Activated T-helper 17 cell treated with anti-CD3 and anti-CD28 coated beads, Interleukin-2, amount 50 U/mL, for 72 hours (primary cell): ENCODE results near the gene IDUA. TPM values are rescaled to one million over a fixed set of nuclear protein-coding genes. Genes with fewer than 3 reads are reported as not detected.

Source experiments
- ATAC-seq: fragments of 150-1000 bp; cut with Tn5 transposase; replicated peaks from 2 replicates; pipeline ENCODE4 v1.10.0; 2021; ENCODE audit warnings: mild to moderate bottlenecking, moderate library complexity
- H3K27ac Mint-ChIP-seq: one replicate; pipeline ENCODE4 v1.8.0; 2022; ENCODE audit warnings: mixed read lengths
- H3K27me3 Mint-ChIP-seq: one replicate; pipeline ENCODE4 v1.8.0; 2022; ENCODE audit warnings: mixed read lengths
- H3K36me3 Mint-ChIP-seq: one replicate; pipeline ENCODE4 v1.8.0; 2022; ENCODE audit warnings: low read depth, mild to moderate bottlenecking, mixed read lengths
- H3K4me1 Mint-ChIP-seq: one replicate; pipeline ENCODE4 v1.8.0; 2022; ENCODE audit warnings: mixed read lengths
- H3K4me3 Mint-ChIP-seq: one replicate; pipeline ENCODE4 v1.8.0; 2022; ENCODE audit warnings: mild to moderate bottlenecking, mixed read lengths
- H3K9me3 Mint-ChIP-seq: one replicate; pipeline ENCODE4 v1.8.0; 2022; ENCODE audit warnings: mixed read lengths
- total RNA-seq, 2 donors: library from RNA; stranded (reverse); gene quantifications; one replicate each; pipeline ENCODE4 v1.2.3, GENCODE V29; 2022

IDUA gene
- total RNA-seq, 2 donors from 2014 or later: 14.9 to 16.4 TPM

DNA sequence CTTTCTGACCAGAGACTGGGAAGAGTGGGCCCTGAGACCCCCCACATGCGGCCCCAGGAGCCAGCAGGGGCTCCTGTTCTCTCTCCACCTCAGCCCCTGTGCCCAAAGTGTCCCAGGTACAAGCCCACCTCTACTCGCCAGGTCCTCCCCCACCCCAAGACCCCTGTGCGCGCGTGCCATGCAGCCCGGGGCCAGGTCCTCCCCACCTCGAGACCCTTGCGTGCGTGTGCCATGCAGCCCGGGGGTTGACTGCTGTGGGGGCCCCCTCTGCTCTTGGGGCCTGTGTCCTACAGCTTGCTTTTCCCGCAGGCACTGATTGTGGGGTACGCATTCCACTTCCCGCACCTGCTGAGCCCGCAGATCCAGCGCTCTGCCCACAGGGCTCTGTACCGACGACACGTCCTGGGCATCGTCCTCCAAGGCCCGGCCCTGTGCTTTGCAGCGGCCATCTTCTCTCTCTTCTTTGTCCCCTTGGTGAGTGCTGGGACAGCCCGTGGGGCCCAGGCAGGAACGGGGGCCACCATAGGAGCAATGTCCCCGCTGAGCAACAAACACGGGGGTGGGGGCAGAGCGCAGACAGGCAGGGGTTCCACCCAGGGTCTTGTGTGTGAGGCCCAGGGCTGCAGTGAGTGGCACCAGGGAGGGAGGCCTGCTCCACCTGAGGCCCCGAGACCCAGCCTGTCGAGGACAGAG lies 33.8 kb upstream of the IDUA start:
- no peaks in the 10 kb centered on the region for H3K4me1 Mint-ChIP-seq
- no peak overlapping the region for H3K27ac Mint-ChIP-seq
- H3K36me3 Mint-ChIP-seq: no peaks in the 10 kb centered on the region
- ATAC-seq: no peak
- H3K4me3 Mint-ChIP-seq: no peak overlapping the region
- H3K27me3 Mint-ChIP-seq: no peaks in the 10 kb centered on the region
- H3K9me3 Mint-ChIP-seq: no peaks in the 10 kb centered on the region

- H3K36me3 Mint-ChIP-seq: no peaks in the 10 kb centered on the region
- no peak overlapping the region for H3K27ac Mint-ChIP-seq
- no peaks in the 10 kb centered on the region for H3K27me3 Mint-ChIP-seq
- H3K9me3 Mint-ChIP-seq: no peaks in the 10 kb centered on the region
- ATAC-seq: no peak
- H3K4me1 Mint-ChIP-seq: no peaks in the 10 kb centered on the region
- H3K4me3 Mint-ChIP-seq: no peak overlapping the region
Measured at GRCh38 chr4:953574-953915, 33.3 kb upstream of the IDUA start.

GRCh38 chr4:954211-955020 lies 32.4 kb upstream of the IDUA start:
- H3K36me3 Mint-ChIP-seq: no peaks in the 10 kb centered on the region
- no peak for ATAC-seq
- no peaks in the 10 kb centered on the region for H3K9me3 Mint-ChIP-seq
- H3K4me1 Mint-ChIP-seq: no peaks in the 10 kb centered on the region
- H3K4me3 Mint-ChIP-seq: no peak overlapping the region
- H3K27me3 Mint-ChIP-seq: no peaks in the 10 kb centered on the region
- no peak overlapping the region for H3K27ac Mint-ChIP-seq

DNA sequence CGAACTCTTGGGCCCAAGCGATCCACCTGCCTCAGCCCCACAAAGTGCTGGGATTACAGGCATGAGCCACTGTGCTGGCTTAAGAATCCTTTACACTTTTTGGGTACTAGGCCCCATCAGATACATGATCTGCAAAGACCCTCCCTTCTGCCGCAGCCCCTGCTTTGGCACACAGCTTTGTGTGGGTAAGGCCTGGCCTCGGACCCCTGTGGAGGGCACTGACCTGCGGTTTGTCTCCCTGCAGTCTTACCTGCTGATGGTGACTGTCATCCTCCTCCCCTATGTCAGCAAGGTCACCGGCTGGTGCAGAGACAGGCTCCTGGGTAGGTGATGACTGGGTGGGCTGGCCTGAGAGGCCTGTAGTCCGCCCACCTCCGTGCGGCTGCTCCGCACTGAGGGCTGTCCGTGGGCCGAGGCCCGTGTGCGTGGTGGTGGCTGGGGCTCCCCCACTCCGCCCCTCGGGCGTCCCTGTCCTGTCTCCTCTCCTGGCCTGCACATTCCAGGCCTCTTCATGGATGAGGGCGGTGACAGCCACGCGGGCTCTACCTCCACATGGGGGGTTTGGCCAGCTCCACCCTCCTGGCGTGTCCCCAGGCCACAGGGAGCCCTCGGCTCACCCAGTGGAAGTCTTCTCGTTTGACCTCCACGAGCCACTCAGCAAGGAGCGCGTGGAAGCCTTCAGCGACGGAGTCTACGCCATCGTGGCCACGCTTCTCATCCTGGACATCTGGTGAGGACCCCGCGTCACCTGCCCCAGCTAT lies 31.5 kb upstream of the IDUA start:
- H3K9me3 Mint-ChIP-seq: no peaks in the 10 kb centered on the region
- H3K4me3 Mint-ChIP-seq: no peak overlapping the region
- H3K36me3 Mint-ChIP-seq: no peaks in the 10 kb centered on the region
- no peak overlapping the region for H3K27ac Mint-ChIP-seq
- H3K27me3 Mint-ChIP-seq: no peaks in the 10 kb centered on the region
- H3K4me1 Mint-ChIP-seq: no peaks in the 10 kb centered on the region
- no peak for ATAC-seq

DNA sequence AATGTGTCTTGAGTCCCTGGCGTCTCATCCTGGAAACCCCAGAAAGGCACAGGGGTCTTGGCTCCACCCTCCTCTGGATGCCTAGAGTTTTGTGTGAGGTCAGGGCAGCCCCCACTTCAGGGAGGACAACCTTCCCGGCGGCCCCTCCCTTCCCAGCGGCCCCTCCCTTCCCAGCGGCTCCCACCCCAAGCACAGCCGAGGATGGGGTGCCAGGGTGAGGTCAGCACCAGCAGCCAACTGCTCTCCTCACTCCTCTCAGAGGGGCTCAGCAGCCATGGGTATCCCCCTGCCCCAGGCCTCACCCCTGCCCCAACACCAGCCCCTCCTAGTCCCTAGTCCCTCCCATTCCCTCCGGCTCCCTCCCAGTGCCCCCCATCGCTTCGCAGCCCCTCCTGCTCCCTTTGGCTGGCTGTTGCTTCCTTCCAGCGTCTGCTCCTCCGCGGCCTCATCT lies 30.9 kb upstream of the IDUA start:
- Mint-ChIP-seq H3K27me3 (no peaks in the 10 kb centered on the region), H3K36me3 (no peaks in the 10 kb centered on the region), H3K4me3 (no peak overlapping the region), H3K27ac (no peak overlapping the region), H3K9me3 (no peaks in the 10 kb centered on the region), H3K4me1 (no peaks in the 10 kb centered on the region)
- no peak for ATAC-seq

GRCh38 chr4:956531-957230 lies 30.2 kb upstream of the IDUA start:
- Mint-ChIP-seq H3K27me3 (no peaks in the 10 kb centered on the region), H3K4me1 (no peaks in the 10 kb centered on the region), H3K27ac (no peak overlapping the region), H3K36me3 (no peaks in the 10 kb centered on the region), H3K4me3 (no peak overlapping the region), H3K9me3 (no peaks in the 10 kb centered on the region)
- ATAC-seq: no peak

DNA sequence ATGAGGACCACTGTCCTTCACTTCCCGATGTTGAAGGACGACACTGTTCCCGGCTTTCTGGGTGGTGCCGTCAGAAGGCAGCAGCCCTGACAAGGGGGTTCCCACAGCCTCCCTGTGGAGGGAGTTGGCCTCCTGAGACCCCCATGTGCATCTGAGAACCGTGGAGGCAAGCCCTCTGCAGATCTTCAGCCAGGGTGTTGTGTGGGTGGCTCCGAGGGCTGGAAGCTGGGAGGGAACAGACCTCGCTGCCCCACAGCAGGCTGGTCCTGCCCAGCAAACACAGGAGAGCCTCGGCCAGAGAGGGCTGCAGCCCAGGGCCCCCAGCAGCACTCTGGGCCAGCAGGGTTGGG lies 29.6 kb upstream of the IDUA start:
- H3K4me3 Mint-ChIP-seq: no peak overlapping the region
- H3K4me1 Mint-ChIP-seq: no peaks in the 10 kb centered on the region
- no peaks in the 10 kb centered on the region for H3K9me3 Mint-ChIP-seq
- no peak for ATAC-seq
- no peaks in the 10 kb centered on the region for H3K36me3 Mint-ChIP-seq
- no peak overlapping the region for H3K27ac Mint-ChIP-seq
- H3K27me3 Mint-ChIP-seq: no peaks in the 10 kb centered on the region

DNA sequence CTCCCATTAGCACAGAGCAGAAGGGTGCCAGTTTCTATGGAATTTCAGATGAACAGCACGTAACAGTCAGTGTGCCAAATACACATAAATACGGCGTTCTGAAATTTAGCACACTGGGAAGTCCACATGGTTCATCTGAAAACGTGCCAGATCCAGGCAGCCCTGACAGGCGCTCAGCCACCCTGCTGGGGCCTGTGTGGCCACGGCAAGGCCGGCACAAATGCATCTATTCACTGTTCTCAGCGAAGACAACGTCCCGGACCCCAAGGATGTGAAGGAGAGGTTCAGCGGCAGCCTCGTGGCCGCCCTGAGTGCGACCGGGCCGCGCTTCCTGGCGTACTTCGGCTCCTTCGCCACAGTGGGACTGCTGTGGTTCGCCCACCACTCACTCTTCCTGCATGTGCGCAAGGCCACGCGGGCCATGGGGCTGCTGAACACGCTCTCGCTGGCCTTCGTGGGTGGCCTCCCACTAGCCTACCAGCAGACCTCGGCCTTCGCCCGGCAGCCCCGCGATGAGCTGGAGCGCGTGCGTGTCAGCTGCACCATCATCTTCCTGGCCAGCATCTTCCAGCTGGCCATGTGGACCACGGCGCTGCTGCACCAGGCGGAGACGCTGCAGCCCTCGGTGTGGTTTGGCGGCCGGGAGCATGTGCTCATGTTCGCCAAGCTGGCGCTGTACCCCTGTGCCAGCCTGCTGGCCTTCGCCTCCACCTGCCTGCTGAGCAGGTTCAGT lies 29.1 kb upstream of the IDUA start:
- Mint-ChIP-seq H3K27ac (no peak overlapping the region), H3K4me3 (no peak overlapping the region), H3K4me1 (no peaks in the 10 kb centered on the region), H3K36me3 (no peaks in the 10 kb centered on the region), H3K9me3 (no peaks in the 10 kb centered on the region), H3K27me3 (no peaks in the 10 kb centered on the region)
- no peak for ATAC-seq

GRCh38 chr4:958314-958665 lies 28.6 kb upstream of the IDUA start:
- Mint-ChIP-seq H3K4me3 (no peak overlapping the region), H3K27me3 (no peaks in the 10 kb centered on the region), H3K27ac (no peak overlapping the region), H3K9me3 (no peaks in the 10 kb centered on the region), H3K4me1 (no peaks in the 10 kb centered on the region), H3K36me3 (no peaks in the 10 kb centered on the region)
- ATAC-seq: no peak

- no peak for ATAC-seq
- Mint-ChIP-seq H3K4me3 (no peak overlapping the region), H3K27ac (peak overlapping the region; percentile 25), H3K4me1 (no peaks in the 10 kb centered on the region), H3K36me3 (no peaks in the 10 kb centered on the region), H3K27me3 (no peaks in the 10 kb centered on the region), H3K9me3 (no peaks in the 10 kb centered on the region)
Measured at GRCh38 chr4:958696-959337, 28.0 kb upstream of the IDUA start.

GRCh38 chr4:959338-960139 lies 27.3 kb upstream of the IDUA start:
- H3K27me3 Mint-ChIP-seq: no peaks in the 10 kb centered on the region
- H3K27ac Mint-ChIP-seq: no peak overlapping the region
- no peak overlapping the region for H3K4me3 Mint-ChIP-seq
- no peaks in the 10 kb centered on the region for H3K4me1 Mint-ChIP-seq
- no peak for ATAC-seq
- no peaks in the 10 kb centered on the region for H3K36me3 Mint-ChIP-seq
- no peaks in the 10 kb centered on the region for H3K9me3 Mint-ChIP-seq

DNA sequence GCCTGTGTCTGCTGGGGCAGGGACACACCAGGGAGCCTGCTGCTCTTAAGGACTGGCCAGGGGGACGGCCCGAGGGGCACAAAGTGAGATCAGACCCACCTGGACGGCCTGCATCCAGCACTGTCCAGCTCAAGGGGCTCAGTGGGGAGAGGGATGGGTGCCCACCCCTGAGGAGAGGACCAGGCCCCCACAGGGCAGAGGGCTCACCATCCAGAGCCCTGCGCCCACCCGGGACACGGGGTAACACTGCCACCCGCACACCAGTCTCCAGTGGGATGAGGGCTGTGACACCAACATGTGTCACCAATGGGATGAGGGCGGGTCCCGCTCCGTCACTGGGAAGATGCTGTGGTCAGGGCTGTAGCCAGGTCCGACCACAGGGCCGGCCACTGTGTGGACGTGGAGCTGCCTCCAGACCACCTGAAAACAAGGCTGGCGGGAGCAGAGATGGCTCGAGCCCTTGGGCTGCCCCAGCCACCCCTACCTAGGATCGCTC lies 26.7 kb upstream of the IDUA start:
- Mint-ChIP-seq H3K27me3 (no peaks in the 10 kb centered on the region), H3K27ac (no peak overlapping the region), H3K36me3 (no peaks in the 10 kb centered on the region), H3K4me1 (no peaks in the 10 kb centered on the region), H3K4me3 (no peak overlapping the region), H3K9me3 (no peaks in the 10 kb centered on the region)
- ATAC-seq: no peak
